NB4 (cell line): ENCODE results near the gene ESRRG.

ENCODE experiments used
- CTCF ChIP-seq: IDR thresholded peaks from one replicate; pipeline ENCODE4 v1.5.1; 2012; ENCODE audit warnings: low read depth, low read length
- MYC ChIP-seq: IDR thresholded peaks from 2 replicates; pipeline ENCODE4 v1.6.1; 2011; ENCODE audit warnings: low read depth, low read length

DNA sequence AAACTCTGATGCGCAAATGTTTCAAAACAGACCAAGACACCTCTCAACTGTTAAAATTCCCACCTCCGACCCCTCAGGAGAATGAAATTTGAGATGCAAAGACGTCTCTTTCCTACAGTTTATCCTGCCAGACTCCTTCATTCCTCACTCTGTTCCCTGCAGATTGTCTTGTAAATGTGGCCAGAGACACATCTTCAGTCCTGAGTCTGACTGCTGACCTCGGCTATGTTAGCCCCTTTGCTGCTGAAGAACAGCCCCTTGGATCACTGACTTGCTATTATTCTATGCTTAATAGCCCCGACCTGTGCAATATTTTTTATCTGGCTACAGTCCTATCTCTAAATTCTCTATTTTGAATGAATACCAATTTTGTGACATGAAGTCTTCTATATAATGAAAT lies 16.6 kb upstream of the ESRRG start:
- TF ChIP-seq CTCF, result no peak
- no peak for TF ChIP-seq MYC
